GM08714 (cell line): ENCODE measurements around the gene RPS6KC1.
"Not testable (repeated sequence)": the region's sequence is repeated elsewhere in the genome, so short reads cannot be mapped to it uniquely, and the experiment has no call there.

ENCODE experiments used
- H3K4me3 ChIP-seq: fragments of 200-500 bp; sonication (Bioruptor generic); 2 replicates; pipeline ENCODE4 v1.5.1; 2014; ENCODE audit warnings: mild to moderate bottlenecking, low read length, inconsistent platforms
- ZNF274 ChIP-seq: IDR thresholded peaks from 2 replicates; pipeline ENCODE4 v1.6.1; 2012; ENCODE audit warnings: mild to moderate bottlenecking, low read depth, low read length

Gene RPS6KC1

DNA sequence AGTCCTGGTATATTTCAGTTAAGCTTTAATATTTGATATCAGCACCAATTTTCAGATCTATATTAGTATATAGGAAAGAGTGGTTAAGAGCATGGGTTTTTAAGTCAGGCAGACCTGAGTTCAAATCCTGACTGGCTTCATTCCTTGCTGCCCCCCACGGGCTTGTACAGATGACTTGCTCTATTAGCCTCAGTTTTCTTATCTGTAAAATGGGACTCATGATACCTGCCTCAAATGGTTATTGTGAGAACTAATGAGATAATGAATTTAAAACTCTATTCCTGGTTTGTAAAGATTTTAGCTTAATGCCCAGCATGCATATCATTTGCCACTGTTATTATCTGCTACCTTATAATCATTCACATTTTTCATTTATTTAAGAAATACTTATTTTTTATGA is 264.5 kb downstream of the RPS6KC1 start:
- no peak for TF ChIP-seq ZNF274
- H3K4me3 ChIP-seq, result no peak overlapping the region

DNA sequence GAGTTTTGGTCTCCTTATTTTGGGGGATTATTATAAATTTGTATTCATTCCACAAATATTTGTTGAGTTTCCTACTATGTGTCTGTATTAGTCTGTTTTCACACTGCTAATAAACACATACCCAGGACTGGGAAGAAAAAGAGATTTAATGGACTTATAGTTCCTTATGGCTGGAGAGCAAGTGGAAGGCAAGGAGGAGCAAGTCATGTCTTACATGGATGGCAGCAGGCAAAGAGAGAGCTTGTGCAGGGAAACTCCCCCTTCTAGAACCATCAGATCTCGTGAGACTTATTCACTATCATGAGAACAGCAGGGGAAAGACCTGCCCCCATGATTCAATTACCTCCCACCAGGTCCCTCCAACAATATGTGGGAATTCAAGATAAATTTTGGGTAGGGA is 267.4 kb downstream of the RPS6KC1 start:
- not testable (repeated sequence) for H3K4me3 ChIP-seq

- no peak overlapping the region for H3K4me3 ChIP-seq
- TF ChIP-seq ZNF274, result no peak
Measured at GRCh38 chr1:213320191-213320870, 269.3 kb downstream of the RPS6KC1 start.
